Kidney epithelial cell (primary cell): ENCODE measurements around the gene LRRC8C. TPM values are rescaled to one million over a fixed set of nuclear protein-coding genes. Genes with fewer than 3 reads are reported as not detected.

Experiments used
- DNase-seq: peaks from one replicate; pipeline ENCODE4 v3.0.0-alpha.2; 2010; ENCODE audit warnings: low read depth
- H3K27me3 ChIP-seq: 2 replicates; pipeline ENCODE4 v1.6.0; 2011; ENCODE audit warnings: low read length; ENCODE audit not compliant: control insufficient read depth, insufficient read depth
- H3K36me3 ChIP-seq: 2 replicates; pipeline ENCODE4 v1.5.1; 2011; ENCODE audit warnings: low read length; ENCODE audit not compliant: control insufficient read depth, insufficient read depth
- H3K4me3 ChIP-seq: 2 replicates; pipeline ENCODE4 v1.5.1; 2011; ENCODE audit warnings: low read depth, mild to moderate bottlenecking, control low read depth, low read length
- total RNA-seq: library from RNA; depleted of rRNA; stranded (reverse); fragments of >200 nt; gene quantifications from 2 replicates; pipeline ENCODE4 v1.2.3, GENCODE V29; 2015
- TF ChIP-seq, protein P1 (sequence below): IDR thresholded peaks from 2 replicates; pipeline ENCODE4 v1.5.1; 2011; ENCODE audit warnings: mild to moderate bottlenecking, moderate library complexity, low read length, control low read depth, inconsistent platforms; ENCODE audit not compliant: insufficient read depth, poor library complexity, severe bottlenecking

LRRC8C gene
- total RNA-seq, 1 donor from 2014 or later = 2.7 TPM

- Histone ChIP-seq H3K36me3 (no peaks in the 10 kb centered on the region), H3K4me3 (no peak overlapping the region), H3K27me3 (no peaks in the 10 kb centered on the region)
- DNase-seq = no peak
- TF ChIP-seq, protein P1, sequence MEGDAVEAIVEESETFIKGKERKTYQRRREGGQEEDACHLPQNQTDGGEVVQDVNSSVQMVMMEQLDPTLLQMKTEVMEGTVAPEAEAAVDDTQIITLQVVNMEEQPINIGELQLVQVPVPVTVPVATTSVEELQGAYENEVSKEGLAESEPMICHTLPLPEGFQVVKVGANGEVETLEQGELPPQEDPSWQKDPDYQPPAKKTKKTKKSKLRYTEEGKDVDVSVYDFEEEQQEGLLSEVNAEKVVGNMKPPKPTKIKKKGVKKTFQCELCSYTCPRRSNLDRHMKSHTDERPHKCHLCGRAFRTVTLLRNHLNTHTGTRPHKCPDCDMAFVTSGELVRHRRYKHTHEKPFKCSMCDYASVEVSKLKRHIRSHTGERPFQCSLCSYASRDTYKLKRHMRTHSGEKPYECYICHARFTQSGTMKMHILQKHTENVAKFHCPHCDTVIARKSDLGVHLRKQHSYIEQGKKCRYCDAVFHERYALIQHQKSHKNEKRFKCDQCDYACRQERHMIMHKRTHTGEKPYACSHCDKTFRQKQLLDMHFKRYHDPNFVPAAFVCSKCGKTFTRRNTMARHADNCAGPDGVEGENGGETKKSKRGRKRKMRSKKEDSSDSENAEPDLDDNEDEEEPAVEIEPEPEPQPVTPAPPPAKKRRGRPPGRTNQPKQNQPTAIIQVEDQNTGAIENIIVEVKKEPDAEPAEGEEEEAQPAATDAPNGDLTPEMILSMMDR = no peak
Measured at GRCh38 chr1:89687254-89687653, 54.3 kb downstream of the LRRC8C start.

DNA sequence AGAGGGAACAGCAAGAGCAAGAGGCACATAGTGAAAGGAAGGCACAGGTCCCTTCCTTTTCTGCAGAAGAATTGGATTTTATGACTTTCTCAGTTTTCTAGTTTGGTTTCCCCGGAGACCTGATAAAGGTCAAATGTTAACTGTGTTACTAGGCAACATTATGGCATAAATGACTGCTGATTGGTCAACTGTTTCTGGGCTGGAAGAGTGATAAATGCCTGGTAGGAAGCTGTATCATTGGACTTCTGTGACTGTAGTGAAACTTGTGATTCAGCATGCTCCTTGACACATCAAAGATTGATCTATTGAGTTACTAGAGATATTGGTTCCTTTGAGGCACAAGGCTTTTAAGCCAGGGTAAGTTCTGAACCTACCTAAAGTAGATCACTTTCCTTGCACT lies 55.7 kb downstream of the LRRC8C start:
- H3K27me3 ChIP-seq = no peaks in the 10 kb centered on the region
- H3K4me3 ChIP-seq = no peak overlapping the region
- TF ChIP-seq, protein P1 = no peak
- no peaks in the 10 kb centered on the region for H3K36me3 ChIP-seq
- no peak for DNase-seq

DNA sequence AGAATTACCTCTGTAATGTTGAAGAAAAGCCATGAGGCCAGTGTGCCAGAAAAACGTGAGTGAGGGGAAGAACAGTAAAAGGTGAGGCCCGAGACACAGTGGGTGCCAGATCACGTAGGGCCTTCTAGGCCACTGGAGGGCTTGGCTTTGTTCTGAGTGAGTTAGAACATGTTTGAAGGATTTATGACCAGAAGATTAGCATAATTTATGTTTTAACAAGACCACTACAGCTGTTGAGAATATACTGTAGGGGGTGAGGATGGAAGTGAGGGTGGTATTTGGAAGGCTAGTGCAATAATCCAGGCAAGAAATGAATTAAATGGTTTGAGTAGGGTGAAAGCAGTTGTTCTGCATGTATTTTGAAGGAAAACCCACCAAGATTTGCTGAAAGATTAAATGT lies 56.3 kb downstream of the LRRC8C start:
- no peaks in the 10 kb centered on the region for H3K36me3 ChIP-seq
- no peak overlapping the region for H3K4me3 ChIP-seq
- TF ChIP-seq, protein P1 = no peak
- no peak for DNase-seq
- no peaks in the 10 kb centered on the region for H3K27me3 ChIP-seq

GRCh38 chr1:89690595-89690994 lies 57.7 kb downstream of the LRRC8C start:
- TF ChIP-seq, protein P1 = no peak
- Histone ChIP-seq H3K4me3 (no peak overlapping the region), H3K36me3 (no peaks in the 10 kb centered on the region), H3K27me3 (no peaks in the 10 kb centered on the region)
- no peak for DNase-seq

DNA sequence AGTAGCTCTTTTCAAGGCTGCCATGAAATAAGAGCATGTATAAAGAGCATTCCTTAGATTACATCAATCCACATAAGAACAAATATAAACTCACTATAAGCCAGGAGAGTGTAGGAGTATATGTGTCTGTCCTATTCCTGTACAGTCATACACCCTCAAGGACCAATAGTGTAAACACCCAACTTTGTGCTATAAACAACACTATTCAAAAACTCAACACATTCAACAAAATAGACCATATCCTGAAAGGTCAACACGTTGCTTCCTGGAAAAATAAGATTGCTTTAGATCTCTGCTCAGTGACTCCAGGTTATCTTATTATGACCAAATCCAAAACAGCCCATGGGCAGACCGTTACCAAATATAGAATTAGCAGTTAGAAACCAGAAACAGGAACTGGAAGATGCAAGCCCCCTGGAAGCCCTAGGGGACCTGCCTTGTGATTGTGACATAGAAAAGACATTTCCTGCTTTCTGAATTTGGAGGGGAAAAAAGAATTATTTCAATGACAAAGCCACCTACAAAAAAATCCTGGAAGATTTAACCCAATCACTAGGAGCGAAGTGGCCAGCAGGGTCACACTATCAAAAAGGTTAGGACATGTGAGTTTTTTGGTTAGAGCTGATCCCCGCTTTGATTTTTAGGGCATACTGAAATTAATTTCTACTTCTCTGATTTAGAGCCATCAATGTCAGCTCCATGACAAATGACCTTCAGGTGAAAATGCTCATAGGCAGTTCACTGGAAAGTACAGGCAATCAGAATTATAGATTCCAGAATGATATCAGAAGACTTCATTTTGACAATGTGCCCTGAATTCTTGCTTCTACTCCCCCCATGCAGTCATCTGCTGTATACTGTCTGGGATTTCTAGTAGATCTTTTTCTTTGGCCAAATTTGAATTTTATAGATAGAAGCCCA lies 59.9 kb downstream of the LRRC8C start:
- no peaks in the 10 kb centered on the region for H3K36me3 ChIP-seq
- DNase-seq = no peak
- TF ChIP-seq, protein P1 = no peak
- H3K4me3 ChIP-seq = no peak overlapping the region
- H3K27me3 ChIP-seq = no peaks in the 10 kb centered on the region
